HG03442 (cell line): ENCODE measurements around the gene WHRN.

Source experiments
- ATAC-seq: cut with Tn5 transposase; IDR thresholded peaks from one replicate; pipeline ENCODE4 v1.9.1; 2021; ENCODE audit warnings: mild to moderate bottlenecking, moderate library complexity; ENCODE audit not compliant: unreplicated experiment

WHRN gene

DNA sequence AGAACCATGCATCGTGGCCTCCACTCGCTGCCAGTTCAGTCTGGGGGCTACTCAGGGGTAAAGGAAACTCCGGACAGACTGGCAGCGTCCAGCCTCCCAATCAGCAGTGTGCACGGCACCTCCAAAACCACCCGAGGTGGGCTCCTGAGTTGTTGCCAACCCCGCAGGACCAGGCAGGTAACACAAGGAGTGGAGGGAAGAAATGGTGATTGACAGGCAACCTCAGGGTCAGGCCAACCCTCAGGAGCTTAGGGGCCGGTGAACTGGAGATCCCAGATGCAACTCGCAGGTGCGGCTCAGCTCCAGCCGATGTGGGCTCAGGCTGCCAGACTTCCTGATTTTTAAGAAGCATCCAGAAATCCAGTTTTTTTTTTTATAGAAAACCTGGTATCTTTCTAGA is 80.1 kb downstream of the WHRN start:
- no peak for ATAC-seq

DNA sequence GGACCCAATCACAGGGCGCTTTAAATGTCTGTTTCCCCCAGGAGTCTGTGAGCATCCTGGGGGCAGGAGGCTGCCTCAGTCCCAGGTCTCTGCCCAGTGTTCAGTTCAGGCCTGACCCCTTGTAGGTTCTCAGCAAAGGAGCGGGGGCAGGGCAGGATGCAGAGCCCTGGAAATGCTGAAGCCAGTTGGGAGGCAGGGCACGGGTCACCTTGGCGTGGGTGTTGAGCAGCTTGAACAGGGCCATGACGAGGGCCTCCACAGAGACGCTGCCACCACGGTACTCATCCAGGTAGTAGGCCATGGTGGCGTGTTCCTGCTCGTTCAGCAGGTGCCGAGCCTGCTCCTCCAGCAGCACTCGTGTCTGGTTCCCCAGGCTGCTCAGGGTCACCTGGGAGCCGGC is 81.1 kb downstream of the WHRN start:
- ATAC-seq = no peak

DNA sequence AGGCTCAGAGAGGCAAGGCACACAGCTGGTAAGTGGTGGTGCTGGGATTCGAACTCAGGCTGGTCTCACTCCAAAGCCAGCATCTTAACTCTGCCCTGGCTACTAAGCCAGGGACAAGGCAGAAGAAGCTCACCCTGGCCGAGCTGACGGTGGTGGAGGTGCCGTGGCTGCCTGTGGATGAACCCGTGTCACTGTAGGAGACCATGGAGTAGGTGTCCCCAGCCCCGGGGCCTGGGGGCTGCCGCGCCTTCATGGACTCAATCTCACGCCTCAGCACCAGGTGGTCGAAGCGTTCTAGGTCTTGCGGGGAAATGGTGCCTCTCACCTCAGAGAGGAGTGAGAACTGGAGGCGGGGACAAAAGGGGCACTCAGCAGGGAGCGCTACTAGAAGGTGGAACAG is 82.1 kb downstream of the WHRN start:
- no peak for ATAC-seq

DNA sequence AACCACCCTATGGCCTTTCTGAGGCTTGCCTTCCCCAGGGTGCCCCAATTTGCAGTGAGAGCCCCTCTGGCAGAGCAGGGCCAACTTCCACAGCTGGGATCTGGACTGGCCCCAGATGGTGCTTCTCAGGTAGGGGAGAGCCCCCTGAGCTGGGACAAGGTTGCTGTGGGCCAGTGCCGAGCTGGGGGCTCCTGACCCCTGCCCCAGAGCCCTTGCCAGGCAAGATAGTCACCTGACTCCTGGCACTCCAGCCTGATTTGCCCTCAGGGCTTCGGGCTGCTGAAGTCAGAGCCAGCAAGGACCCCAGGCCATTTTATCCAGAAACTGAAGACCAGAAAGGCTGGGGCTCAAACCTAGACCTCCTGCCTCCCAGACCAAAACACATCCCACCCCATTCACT is 84.1 kb downstream of the WHRN start:
- ATAC-seq = no peak

DNA sequence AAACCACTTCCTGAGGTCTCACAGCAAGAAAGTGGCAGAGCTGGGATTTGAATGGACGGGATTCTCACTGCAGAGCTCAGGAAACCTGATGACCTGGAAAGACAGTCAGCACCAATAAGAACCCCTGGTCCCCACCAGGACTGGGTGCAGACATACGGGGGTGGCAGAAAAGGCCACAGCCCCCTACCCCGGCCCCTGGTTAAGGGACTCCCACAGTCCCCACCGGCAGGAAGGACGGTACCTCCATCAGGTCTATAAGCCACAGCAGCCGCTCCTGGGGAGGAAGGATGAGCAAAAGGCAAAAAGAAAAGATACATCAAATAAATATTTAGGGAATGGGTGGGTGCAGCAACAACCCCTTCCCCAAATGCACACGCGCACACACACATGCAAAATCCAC is 85.5 kb downstream of the WHRN start:
- no peak for ATAC-seq

DNA sequence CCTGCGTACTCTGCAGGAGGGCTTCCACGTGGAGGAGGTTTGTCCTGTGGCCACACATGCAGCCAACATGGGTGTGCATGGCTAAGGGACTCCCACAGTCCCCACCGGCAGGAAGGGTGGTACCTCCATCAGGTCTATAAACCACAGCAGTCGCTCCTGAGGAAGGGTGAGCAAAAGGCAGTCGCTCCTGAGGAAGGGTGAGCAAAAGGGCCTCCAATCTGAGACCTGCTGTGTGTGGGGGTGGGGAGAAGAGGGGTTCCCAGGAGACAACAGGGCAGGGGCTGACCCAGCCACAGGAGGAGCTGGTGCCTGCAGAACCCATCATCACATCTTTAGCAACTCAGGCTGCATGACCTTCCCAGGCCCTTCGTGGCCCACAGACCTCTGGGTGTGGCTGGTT is 87.2 kb downstream of the WHRN start:
- no peak for ATAC-seq

DNA sequence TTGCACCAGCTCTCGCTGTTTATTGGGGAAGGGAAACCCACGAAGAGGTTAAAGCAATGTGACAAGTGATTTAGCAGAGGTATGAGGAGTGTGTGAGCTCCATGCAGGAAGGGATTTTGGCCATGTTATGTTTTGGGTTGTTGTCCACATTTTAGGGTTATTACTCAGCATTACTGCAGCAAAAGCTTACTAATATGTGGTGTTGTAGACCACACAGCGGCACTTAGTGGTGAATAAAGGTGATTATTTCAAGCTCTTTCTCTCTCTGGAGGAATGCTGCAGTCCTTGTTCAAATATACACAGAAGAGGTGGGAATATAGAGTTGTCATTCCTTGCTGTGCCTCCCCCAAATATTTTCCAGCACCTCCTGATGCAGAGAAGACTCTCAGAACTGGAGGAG is 87.8 kb downstream of the WHRN start:
- no peak for ATAC-seq

DNA sequence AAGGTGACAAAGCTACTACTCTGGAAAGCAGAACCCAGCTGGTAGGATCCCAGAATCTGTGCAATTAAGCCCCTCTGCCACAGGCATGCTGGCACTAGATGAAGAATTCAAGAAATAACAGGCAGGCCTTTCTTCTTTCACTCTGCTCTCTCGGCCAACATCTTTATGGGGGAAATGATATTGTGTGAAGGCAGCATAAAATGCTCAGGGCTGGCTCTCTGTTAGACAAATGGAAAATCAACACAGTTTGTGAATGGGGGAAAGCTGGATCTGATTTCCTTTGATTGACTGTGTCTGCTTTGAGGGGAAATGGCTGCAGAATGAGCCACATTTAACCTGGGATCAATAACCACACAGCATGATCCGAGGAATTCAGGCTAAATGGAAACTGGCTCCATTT is 88.4 kb downstream of the WHRN start:
- no peak for ATAC-seq

DNA sequence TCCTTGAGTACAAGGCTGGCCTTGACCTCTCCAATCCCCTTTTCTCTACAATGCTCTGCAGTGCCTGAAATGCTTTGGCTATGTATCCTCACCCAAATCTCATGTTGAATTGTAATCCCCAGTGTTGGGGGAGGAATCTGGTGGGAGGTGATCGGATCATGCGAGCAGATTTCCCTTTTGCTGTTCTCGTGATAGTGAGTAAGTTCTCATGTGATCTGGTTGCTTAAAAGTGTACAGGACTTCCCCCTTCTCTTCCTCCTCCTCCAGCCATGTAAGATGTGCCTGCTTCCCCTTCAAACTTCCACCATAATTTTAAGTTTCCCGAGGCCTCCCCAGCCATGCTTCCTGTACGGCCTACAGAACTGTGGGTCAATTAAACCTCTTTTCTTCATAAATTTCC is 89.0 kb downstream of the WHRN start:
- ATAC-seq = no peak

DNA sequence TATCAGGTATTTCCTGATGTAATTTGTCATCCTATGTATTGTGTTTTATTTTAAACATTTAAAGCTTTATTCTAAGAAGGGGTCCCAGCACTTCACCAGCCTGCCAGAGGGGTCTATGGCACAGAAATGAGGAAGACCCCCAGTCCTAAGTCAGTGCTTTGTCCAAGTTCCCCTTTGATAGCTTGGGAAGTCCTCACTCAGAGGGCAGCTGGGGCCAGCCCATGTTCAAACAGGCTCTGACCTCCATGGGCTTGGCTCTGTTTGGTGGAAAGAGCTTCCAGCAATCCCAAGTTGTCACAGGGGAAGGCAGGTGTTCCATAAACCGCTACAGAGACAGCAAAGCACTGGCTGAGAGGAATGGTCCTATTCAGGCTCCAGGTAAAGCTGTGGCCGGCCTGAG is 90.9 kb downstream of the WHRN start:
- no peak for ATAC-seq

DNA sequence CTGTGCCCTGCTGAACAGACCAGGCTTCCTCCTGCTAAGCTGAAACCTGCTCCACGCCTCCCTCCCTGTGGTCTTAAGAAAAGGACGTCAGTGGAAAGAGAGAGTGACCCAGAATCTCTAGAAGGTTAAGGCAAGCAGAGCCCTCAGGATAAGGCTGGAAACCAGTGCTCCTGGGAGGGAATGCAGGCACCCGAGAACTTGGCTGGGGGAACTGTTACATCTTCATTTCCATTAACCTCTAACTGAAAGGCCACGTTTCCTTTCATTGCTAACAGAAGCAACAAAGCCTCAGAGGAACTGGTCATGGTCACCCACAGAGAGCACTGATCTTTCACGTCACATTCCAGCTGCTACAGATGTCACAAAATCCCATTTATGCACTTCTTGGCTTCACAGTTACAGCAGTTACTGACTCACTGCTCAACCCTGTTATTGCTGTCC is 91.4 kb downstream of the WHRN start:
- no peak for ATAC-seq

DNA sequence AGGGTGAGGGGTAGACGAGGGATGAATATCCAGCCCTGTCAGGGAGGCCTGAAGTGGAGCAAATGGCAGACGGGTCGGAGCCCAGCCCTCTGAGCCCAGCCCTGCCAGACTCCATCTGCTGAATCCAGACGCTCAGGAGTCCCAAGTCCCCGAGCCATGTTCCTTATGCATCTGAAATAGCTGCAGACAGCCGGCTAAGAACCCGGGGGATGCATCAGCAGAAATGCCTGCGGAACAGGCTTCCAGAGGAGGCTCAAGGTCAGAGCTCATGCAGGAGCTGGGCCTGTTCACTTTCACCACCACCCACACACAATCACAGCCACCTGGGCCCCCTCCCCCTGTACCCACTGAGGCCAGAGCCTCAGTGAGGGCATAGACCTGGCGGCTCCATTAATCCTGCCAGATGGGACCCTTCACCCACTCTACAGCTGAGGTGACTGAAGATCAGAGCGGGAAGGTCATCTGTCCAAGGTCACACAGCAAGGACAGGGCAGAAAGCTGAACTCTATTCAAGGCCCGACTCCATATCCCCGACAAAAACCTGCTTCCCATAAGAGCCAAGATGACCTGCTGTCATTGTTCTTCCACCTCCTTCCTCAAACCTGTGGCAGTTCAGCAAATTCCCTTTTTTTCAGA is 93.1 kb downstream of the WHRN start:
- no peak for ATAC-seq

DNA sequence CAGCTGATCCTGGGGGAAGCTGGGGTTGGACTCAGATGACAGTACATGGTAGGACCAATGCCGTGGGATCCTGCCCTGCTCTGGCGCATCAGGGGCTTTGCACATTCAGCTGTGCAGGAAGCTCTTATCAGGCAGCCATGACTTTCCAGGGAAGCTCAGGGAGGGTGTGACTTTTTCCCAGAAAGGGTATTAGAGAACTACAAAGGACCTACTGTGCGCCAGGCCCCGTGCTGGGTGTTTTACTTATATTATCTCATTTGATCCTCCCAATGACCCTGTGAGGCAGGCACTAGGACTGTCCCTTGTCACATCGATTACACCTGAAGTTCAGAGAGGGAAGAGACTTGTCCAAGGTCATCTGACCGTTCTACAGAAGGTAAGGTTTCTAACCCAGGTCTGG is 93.8 kb downstream of the WHRN start:
- ATAC-seq = no peak

DNA sequence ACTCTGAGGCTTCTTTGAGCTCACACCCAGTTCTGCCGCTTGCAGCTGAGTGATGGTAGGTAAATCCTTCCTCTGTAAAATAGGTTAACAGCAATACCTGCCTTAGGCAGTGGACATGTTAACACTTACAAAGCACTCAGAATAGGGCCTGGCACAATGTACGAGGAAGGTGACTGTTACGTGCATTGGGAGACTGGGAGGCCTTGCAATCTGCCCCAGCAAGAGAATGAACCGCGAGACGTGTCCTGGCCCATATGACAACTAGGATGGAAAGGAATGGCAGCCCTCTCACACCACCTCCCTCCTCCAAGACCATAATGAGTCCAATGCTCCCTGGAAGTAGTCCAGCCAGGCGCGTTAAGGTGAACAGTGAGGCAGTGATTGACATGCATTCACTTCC is 94.4 kb downstream of the WHRN start:
- ATAC-seq = no peak

DNA sequence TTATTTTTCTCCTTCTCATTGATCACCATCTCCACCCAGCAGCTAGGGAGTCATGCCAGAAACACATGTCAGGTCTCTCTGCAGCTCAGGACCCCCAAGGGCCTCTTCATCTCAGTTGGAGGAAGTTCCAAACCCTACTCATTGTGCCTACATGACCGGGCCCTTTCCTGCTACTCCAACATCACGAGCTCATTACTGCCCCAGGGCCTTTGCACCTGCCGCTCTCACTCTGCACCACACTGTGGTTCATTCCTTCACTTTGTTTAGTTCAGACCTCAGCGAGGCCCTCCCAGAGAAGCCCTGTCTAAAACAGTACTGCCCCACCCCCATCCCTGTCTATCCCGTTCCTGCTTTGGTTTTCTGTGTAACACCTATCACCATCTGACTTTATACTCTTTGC is 95.4 kb downstream of the WHRN start:
- no peak for ATAC-seq

DNA sequence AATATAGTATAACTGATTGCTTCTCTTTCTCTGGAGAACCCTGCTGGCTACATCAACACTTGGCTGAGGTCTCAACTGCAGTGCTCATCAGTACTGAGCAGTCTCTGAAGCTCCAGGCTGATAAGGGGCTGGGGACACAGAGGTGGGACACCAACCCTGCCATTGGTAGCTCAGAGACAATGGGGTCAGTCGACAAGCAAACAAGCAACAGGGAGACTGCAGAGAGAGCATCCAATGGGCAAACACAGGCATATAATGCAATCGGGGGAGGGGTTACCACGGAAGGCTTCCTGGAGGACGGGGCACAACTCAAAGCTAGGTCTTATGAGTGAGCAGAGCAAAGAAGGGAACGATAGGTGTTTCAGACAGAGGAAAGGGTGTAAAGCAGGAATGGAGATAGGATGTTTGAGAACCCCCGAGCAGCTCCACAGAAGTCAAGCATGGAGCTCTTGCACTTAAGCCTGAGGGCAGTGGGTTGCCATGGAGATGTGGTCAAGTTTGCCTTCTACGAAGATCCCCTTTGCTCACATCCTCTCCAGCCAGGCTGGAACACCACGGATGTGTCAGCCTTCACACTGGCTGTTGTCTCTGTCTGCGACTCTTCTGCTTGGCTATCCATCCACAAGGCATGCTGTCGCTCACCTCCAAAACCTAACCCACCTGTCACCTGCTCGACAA is 96.0 kb downstream of the WHRN start:
- no peak for ATAC-seq

DNA sequence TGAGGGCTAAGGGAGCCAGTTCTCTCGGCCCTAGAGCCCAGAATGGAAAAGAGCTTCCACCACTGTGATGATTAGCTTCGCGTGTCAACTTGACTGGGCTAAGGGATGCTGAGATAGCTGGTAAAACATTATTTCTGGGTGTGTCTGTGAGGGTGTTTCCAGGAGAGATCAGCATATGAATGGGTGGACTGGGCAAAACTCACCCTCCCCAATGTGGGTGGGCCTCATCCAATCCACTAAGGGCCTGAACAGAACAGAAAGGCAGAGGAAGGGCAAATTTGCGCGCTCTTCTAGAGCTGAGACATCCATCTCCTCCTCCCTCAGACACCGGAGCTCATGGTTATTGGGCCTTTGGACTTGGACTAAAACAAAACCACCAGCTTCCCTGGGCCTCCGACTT is 96.6 kb downstream of the WHRN start:
- ATAC-seq = no peak

DNA sequence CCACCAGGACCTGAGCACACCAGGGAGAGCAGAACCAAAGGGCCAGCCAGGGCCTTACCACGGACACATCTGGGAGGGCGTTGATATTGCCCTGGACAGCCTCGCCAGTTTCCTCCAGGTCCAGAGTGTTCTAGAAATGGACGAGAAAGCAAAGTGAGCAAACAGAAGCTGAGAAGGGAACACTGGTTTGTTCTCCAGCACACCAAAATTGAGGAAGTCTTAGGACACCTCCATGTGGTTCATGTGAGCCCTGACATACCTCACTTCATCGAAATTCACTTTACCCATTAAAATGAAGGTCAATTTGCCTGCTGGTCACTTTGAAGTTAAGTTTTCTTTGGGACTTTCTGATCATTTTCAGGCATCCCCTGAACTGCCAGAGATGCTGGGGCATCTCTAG is 97.4 kb downstream of the WHRN start:
- ATAC-seq = no peak

DNA sequence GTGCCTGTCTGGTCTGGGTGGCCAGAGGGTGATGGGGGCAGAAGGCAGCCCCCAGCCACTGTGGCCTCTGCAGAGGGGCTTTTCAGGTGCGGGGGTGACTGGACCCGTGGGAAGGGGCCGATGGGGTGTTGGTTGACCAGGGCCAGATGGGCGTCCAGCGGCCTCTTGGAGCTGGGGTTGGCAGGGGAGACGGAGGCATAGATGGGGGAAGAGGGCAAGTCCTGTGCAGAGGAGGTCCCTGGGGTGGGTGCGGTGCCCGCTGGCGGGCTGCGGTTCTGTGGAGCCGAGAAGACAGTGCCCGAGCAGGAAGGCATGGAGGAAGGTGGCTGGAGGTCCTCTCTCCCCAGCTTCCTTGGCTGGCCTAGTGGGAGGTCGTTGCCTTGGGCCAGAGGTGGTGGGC is 98.8 kb downstream of the WHRN start:
- no peak for ATAC-seq

DNA sequence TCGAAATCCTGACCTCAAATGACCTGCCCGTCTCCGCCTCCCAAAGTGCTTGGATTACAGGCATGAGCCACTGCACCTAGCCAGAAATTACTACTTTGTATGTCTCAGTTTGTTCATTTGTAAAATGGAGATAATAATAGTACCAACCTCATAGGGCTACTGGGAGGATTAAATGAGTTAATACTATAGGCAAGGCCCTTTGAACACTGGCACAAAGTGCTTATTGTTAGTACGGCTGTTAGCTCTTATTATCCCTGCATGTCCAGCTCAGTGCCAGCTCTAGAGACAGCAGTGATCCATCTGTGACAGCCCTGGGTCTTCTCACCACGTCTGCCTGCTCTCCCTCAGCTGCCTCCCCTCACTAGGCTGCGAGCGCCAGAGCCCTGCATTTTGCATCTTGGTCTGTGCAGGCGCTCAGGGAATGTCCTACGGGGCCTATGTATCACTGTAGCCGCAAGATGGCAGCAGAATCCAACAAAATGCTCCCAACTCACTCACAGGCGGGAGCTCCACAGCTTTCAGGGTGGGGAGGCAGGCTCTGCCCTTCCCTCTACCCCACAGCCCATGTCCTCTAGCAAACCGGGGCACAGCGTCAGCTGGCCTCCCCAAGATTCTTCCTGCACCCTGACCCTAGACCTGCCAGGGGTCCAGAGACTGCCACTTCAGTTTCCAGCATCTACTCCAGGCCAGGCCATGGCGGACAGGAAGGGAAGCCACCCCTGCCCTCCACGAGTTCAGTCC is 99.8 kb downstream of the WHRN start:
- peak; percentile 84 for ATAC-seq

DNA sequence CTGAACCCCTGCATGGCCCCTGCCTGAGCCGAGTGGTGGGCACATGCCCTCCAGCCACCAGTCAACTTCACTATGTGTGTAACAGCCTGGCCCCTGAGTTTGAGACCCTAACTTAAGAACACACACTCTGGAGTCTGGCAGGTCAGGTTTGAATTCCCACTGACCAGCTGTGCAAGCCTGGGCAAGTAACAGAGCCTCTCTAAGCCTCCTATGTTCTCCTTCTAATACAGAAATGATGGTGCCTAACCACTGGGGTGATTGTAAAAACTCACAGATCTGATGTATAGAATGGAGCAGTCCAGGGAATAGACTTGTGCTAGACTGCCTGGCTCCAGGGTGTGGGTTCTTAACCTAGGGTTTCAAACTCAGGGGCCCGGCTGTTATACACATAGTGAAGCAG is 100.7 kb downstream of the WHRN start:
- no peak for ATAC-seq

DNA sequence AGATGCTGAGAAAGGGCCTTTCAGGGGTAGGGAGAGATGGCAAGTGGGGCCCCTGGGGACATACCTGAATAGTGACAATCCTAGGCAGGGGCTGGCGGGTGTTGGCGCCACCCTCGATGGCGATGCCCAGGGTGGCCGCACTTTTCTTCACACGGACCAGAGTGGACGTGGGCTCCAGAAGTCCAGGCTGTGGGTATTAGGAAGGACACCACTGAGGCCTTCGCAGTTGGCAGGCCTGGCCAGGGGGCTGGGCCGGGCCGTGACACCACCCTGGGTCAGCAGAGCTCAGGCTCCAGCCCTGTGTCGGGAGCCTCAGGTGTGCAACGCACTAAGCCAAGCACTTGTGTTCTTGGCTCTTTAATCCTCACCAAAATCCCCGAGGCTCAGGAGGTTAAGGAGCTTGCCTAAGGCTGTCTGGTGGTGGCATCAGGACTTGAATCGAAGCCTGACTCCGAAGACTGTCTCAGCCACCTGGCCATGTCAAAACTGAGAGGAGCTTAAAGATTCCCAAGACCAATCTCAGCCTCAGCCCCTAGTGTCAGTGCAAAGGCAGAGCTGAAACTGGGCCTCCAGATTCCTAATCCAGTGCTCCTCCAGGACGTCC is 102.0 kb downstream of the WHRN start:
- ATAC-seq = no peak
